A549 (cell line): Measurements from ENCODE around the gene GPATCH4. TPM values are rescaled to one million over a fixed set of nuclear protein-coding genes. Genes with fewer than 3 reads are reported as not detected.

Experiments
- ATAC-seq, 2 experiments: fragments of 200-7000 bp in 1 of 2; fragments of >200 bp in 1 of 2; cut with Nextera tagmentation in 1 of 2; cut with Tn5 transposase in 1 of 2; 3 replicates each; pipeline versions ENCODE4 v1.8.0 to v1.9.1; 2018 to 2020; ENCODE audit warnings: mild to moderate bottlenecking in 1 of 2, moderate library complexity in 1 of 2
- CTCF ChIA-PET: fragments of 300-600 bp; sonication (Branson Sonifier 250); formaldehyde crosslinking; extraction: SDS; loops from one replicate; lab custom pipeline; 2021; ENCODE audit warnings: antibody characterized with exemption, inconsistent platforms; lab: Yijun Ruan, JAX
- POLR2A ChIA-PET: fragments of 350-600 bp; formaldehyde crosslinking; extraction: SDS; loops from one replicate; lab custom pipeline; 2021; ENCODE audit warnings: antibody characterized with exemption, inconsistent platforms; lab: Yijun Ruan, JAX
- DNase-seq, 2 experiments: peaks; one replicate each; pipeline versions ENCODE4 v3.0.0 to v3.0.0-alpha.2; 2011 to 2016; ENCODE audit warnings: low read depth in 1 of 2, low spot score in 1 of 2
- FAIRE-seq: peaks from 2 replicates; lab custom pipeline; 2011; peaks lifted over from hg19 to GRCh38; lab: Jason Lieb, UNC
- H3K27ac ChIP-seq, 2 experiments: fragments of >200 bp; sonication (Bioruptor Twin); formaldehyde crosslinking; 3 replicates each; pipeline ENCODE4 v1.5.1; 2016 to 2017
- H3K4me1 ChIP-seq: fragments of >200 bp; sonication (Bioruptor Twin); formaldehyde crosslinking; 3 replicates; pipeline ENCODE4 v1.6.1; 2016
- H3K4me2 ChIP-seq: fragments of >200 bp; sonication (Bioruptor Twin); formaldehyde crosslinking; 3 replicates; pipeline ENCODE4 v1.6.1; 2016
- H3K4me3 ChIP-seq: fragments of >200 bp; sonication (Bioruptor Twin); formaldehyde crosslinking; 3 replicates; pipeline ENCODE4 v1.5.1; 2016
- H3K9me3 ChIP-seq: fragments of >200 bp; sonication (Bioruptor Twin); formaldehyde crosslinking; 3 replicates; pipeline ENCODE4 v1.6.1; 2016
- CBX8 ChIP-seq: fragments of 200-600 bp; sonication (generic); IDR thresholded peaks from 2 replicates; pipeline ENCODE4 v1.6.1; 2016
- CHD4 ChIP-seq: fragments of 200-600 bp; sonication (generic); IDR thresholded peaks from 2 replicates; pipeline ENCODE4 v1.6.1; 2016; ENCODE audit warnings: antibody characterized with exemption, mild to moderate bottlenecking, borderline replicate concordance
- EHF ChIP-seq: fragments of 250-450 bp; sonication (Bioruptor Pico); IDR thresholded peaks from 2 replicates; pipeline ENCODE4 v1.5.0; 2020; ENCODE audit warnings: mild to moderate bottlenecking
- ESRRA ChIP-seq: fragments of 150-350 bp; IDR thresholded peaks from 2 replicates; pipeline ENCODE4 v1.6.1; 2014; ENCODE audit warnings: mild to moderate bottlenecking, low read length, borderline replicate concordance
- FOSL2 ChIP-seq, 2 experiments: fragments of 450-650 bp in 1 of 2; fragments of >200 bp in 1 of 2; sonication (Bioruptor Twin) in 1 of 2; formaldehyde crosslinking; IDR thresholded peaks; 2 replicates each; pipeline versions ENCODE4 v1.5.0 to v1.6.1; 2016 to 2020; ENCODE audit warnings: mild to moderate bottlenecking in 1 of 2, moderate library complexity in 1 of 2
- HOXA7 ChIP-seq: fragments of 250-450 bp; sonication (Bioruptor Pico); IDR thresholded peaks from 2 replicates; pipeline ENCODE4 v1.5.0; 2020; ENCODE audit warnings: mild to moderate bottlenecking, moderate library complexity
- JUN ChIP-seq, 2 experiments: fragments of >200 bp; sonication (Bioruptor Twin); formaldehyde crosslinking; IDR thresholded peaks; 2 replicates in 1 of 2; 3 replicates in 1 of 2; pipeline ENCODE4 v1.6.1; 2016 to 2017
- JUNB ChIP-seq: fragments of >200 bp; sonication (Bioruptor Twin); formaldehyde crosslinking; IDR thresholded peaks from 2 replicates; pipeline ENCODE4 v1.6.1; 2016
- KDM1A ChIP-seq: fragments of 200-600 bp; sonication (generic); IDR thresholded peaks from 2 replicates; pipeline ENCODE4 v1.6.1; 2016; ENCODE audit warnings: low read depth, mild to moderate bottlenecking
- MAZ ChIP-seq: fragments of 150-350 bp; IDR thresholded peaks from 2 replicates; pipeline ENCODE4 v1.6.1; 2014; ENCODE audit warnings: antibody characterized with exemption, low read depth, low read length, borderline replicate concordance
- MYC ChIP-seq: IDR thresholded peaks from 2 replicates; pipeline ENCODE4 v1.6.1; 2012; ENCODE audit warnings: mild to moderate bottlenecking, inconsistent platforms, low read length, improper control_type of control experiment, borderline replicate concordance
- NFE2L2 ChIP-seq: fragments of 150-350 bp; conservative IDR thresholded peaks from 2 replicates; pipeline ENCODE4 v1.6.1; 2014; ENCODE audit warnings: low read length
- NR3C1 ChIP-seq: fragments of >200 bp; sonication (Bioruptor Twin); formaldehyde crosslinking; IDR thresholded peaks from 3 replicates; pipeline ENCODE4 v1.6.1; 2017
- PHF8 ChIP-seq: fragments of 200-600 bp; sonication (generic); IDR thresholded peaks from 2 replicates; pipeline ENCODE4 v1.6.1; 2016; ENCODE audit warnings: low read depth, mild to moderate bottlenecking, antibody characterized with exemption, moderate library complexity, borderline replicate concordance
- POLR2A ChIP-seq: IDR thresholded peaks from 2 replicates; pipeline ENCODE4 v1.6.1; 2012; ENCODE audit warnings: mild to moderate bottlenecking, low read length
- POLR2AphosphoS2 ChIP-seq: conservative IDR thresholded peaks from 2 replicates; pipeline ENCODE4 v1.6.1; 2012; ENCODE audit warnings: low read length, improper control_type of control experiment, inconsistent platforms
- RAD21 ChIP-seq, 2 experiments: fragments of >200 bp in 1 of 2; sonication (Bioruptor Twin) in 1 of 2; formaldehyde crosslinking in 1 of 2; IDR thresholded peaks in 1 of 2; conservative IDR thresholded peaks in 1 of 2; 2 replicates in 1 of 2; 3 replicates in 1 of 2; pipeline ENCODE4 v1.6.1; 2012 to 2018; ENCODE audit warnings: inconsistent platforms in 1 of 2
- RNF2 ChIP-seq: fragments of 200-600 bp; sonication (generic); IDR thresholded peaks from 2 replicates; pipeline ENCODE4 v1.6.1; 2016; ENCODE audit warnings: low read depth, mild to moderate bottlenecking, antibody characterized with exemption, moderate library complexity, borderline replicate concordance
- TP53 ChIP-seq: fragments of 250-450 bp; sonication (Bioruptor Pico); IDR thresholded peaks from 2 replicates; pipeline ENCODE4 v1.5.0; 2021; ENCODE audit warnings: mild to moderate bottlenecking, moderate library complexity
- ZFP36 ChIP-seq: fragments of 450-650 bp; IDR thresholded peaks from 2 replicates; pipeline ENCODE4 v1.6.1; 2014; ENCODE audit warnings: borderline replicate concordance; ENCODE audit not compliant: partially characterized antibody
- WGBS: methylation state at CpG from one replicate; pipeline ENCODE4 v1.1.6; 2017; ENCODE audit errors: missing lambda C conversion rate; 5-methylcytosine and 5-hydroxymethylcytosine counted together
- polyA plus RNA-seq, 4 experiments: library from polyadenylated mRNA; depleted of rRNA in 3 of 4; stranded (reverse); fragments of >200 nt; fragmentation: RNase III in 1 of 4; extraction: RNeasy Plus Mini Kit Qiagen cat#74134 plus additional on column Dnase treatment in 1 of 4; gene quantifications; 2 replicates in 3 of 4; 3 replicates in 1 of 4; pipeline ENCODE4 v1.2.3, GENCODE V29; 2011 to 2017
- TF ChIP-seq, protein P1 (sequence below): fragments of 250-450 bp; sonication (Bioruptor Pico); IDR thresholded peaks from 2 replicates; pipeline ENCODE4 v1.5.0; 2021; ENCODE audit warnings: mild to moderate bottlenecking, moderate library complexity, borderline replicate concordance
- TF ChIP-seq, protein P2 (sequence below): fragments of >200 bp; sonication (Bioruptor Twin); formaldehyde crosslinking; IDR thresholded peaks from 2 replicates; pipeline ENCODE4 v1.6.1; 2016
- TF ChIP-seq, protein P3 (sequence below): fragments of 250-450 bp; sonication (Bioruptor Pico); IDR thresholded peaks from 2 replicates; pipeline ENCODE4 v1.5.0; 2020; ENCODE audit warnings: low read depth, mild to moderate bottlenecking, moderate library complexity
- TF ChIP-seq, protein P4 (sequence below): fragments of >200 bp; sonication (Bioruptor Twin); formaldehyde crosslinking; IDR thresholded peaks from 3 replicates; pipeline ENCODE4 v1.5.1; 2016

The GPATCH4 gene
- polyA plus RNA-seq, 2 of the 4 experiments (the other 2 are of a cell fraction) = 68.1 to 85.2 TPM

DNA sequence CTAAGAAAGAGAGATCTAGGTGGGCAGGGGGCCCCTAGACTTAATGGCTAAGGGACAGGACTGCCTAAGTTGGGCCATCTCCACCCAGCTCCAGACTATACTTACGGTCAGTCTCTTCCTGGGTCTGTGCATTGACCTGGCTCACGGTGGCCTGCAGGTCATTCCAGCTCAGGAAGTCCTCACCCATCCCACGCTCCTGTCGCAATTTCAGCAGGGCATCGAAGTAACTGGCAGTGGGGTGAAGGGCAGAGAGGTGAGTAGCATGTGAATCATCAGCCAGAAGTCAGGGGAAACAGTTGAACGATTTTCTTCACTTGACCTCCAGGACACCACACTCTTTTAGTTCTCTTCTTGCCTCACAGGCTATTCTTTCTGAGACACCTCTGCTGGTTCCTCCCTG, 49.4 kb downstream of the GPATCH4 start (continued):
- TF ChIP-seq, protein P1, sequence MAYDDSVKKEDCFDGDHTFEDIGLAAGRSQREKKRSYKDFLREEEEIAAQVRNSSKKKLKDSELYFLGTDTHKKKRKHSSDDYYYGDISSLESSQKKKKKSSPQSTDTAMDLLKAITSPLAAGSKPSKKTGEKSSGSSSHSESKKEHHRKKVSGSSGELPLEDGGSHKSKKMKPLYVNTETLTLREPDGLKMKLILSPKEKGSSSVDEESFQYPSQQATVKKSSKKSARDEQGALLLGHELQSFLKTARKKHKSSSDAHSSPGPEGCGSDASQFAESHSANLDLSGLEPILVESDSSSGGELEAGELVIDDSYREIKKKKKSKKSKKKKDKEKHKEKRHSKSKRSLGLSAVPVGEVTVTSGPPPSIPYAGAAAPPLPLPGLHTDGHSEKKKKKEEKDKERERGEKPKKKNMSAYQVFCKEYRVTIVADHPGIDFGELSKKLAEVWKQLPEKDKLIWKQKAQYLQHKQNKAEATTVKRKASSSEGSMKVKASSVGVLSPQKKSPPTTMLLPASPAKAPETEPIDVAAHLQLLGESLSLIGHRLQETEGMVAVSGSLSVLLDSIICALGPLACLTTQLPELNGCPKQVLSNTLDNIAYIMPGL (CRISPR knock-in tag) = no peak
- TF ChIP-seq CHD4 (no peak), MYC (no peak), CBX8 (no peak), JUNB (peak; percentile 29; the same call in 1 of the 2 replicates)
- TF ChIP-seq, protein P2, sequence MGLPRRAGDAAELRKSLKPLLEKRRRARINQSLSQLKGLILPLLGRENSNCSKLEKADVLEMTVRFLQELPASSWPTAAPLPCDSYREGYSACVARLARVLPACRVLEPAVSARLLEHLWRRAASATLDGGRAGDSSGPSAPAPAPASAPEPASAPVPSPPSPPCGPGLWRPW = no peak

DNA sequence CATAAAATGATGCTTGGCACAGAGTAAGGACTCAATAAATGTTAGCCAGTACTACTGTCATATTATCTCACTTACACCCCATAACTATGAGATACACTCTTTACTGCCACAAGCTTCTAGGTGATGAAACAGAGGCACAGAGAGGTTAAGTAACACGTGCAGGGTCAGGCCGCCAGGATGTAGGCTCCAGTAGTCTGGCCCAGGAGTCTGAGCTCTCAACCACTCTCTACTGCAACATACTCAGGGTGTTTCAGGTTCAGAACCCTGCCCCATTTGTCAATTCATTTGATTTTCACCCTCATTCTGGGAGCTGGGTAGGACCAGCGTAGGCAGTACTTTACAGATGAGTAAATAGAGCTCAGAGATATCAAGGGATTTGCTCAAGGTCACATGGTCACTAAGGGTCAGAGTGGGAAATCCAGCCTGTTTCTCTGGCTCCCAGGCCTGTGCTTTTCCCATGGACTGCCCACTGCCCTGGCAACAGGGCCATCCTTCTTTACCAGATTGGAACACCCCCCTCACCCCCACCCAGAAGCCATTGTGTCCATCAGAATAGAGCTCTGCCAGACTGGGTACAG, 50.1 kb downstream of the GPATCH4 start:
- Histone ChIP-seq H3K9me3 (no peaks in the 10 kb centered on the region), H3K4me1 (peaks cover 20% of the 10 kb centered on the region), H3K4me3 (no peak overlapping the region), H3K4me2 (peak overlapping the region; percentile 47; the same call in 1 of the 3 replicates), H3K27ac (peak overlapping the region; percentile 38 to 57; a peak in 4 of 6 replicates)
- no peak for TF ChIP-seq EHF (CRISPR knock-in tag)
- TF ChIP-seq, protein P3, sequence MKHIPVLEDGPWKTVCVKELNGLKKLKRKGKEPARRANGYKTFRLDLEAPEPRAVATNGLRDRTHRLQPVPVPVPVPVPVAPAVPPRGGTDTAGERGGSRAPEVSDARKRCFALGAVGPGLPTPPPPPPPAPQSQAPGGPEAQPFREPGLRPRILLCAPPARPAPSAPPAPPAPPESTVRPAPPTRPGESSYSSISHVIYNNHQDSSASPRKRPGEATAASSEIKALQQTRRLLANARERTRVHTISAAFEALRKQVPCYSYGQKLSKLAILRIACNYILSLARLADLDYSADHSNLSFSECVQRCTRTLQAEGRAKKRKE (CRISPR knock-in tag) = no peak
- TF ChIP-seq, protein P2 = no peak
- TF ChIP-seq, protein P1 (CRISPR knock-in tag) = no peak
- no peak for TF ChIP-seq ESRRA
- no peak for TF ChIP-seq NR3C1
- no peak for TF ChIP-seq HOXA7 (CRISPR knock-in tag)
- no peak for TF ChIP-seq RAD21 (conservative IDR thresholded peaks at IDR 0.05 in 1 of 2, IDR thresholded peaks at IDR 0.05 in 1 of 2)
- TF ChIP-seq TP53 (CRISPR knock-in tag) = no peak
- no peak for TF ChIP-seq NFE2L2
- no peak for DNase-seq
- 94% methylated on average over 3 of the region's 3 CpGs for WGBS
- no peak for ATAC-seq
- FAIRE-seq = no peak
- POLR2A ChIA-PET = interaction anchor here (0.5 kb wide), 1 partner anchor 33 kb away, joined by 3 read pairs; no protein-coding TSS in a partner anchor
- CTCF ChIA-PET = interaction anchor here (0.6 to 1.8 kb wide), 8 partner anchors 10 to 105 kb away, joined by 3 to 6 read pairs (median 4); partner anchors contain the start of gene MEF2D

DNA sequence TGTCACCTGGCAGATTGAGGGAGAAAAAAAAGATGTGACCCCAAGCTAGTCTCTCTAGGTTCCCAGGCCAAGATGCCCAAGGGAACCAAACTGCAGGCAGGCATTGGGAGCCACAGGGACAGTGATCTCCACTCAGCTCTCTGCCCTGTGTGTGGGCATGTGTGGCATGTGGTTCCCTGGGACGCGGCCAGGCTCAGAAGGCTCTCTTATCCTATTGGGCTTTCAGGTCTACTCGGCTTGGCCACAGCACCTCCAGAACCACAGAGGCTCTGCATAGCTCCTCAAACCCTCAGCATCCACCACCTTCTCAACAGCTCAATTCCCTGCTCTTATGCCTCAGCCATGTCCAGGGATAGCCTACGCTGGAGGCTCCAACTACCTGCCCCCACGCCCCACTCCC, 50.9 kb downstream of the GPATCH4 start:
- Histone ChIP-seq H3K4me3 (no peak overlapping the region), H3K4me2 (no peak overlapping the region), H3K27ac (no peak overlapping the region), H3K4me1 (peaks cover 20% of the 10 kb centered on the region), H3K9me3 (no peaks in the 10 kb centered on the region)
- ATAC-seq (no peak; a peak in 1 of 6 replicates), FAIRE-seq (no peak), DNase-seq (no peak)
- POLR2A ChIA-PET = no interaction called here
- CTCF ChIA-PET = interaction anchor here (0.6 to 1.8 kb wide), 6 partner anchors 13 to 109 kb away, joined by 3 to 6 read pairs (median 4); partner anchors contain the start of gene MEF2D
- 69% methylated on average over 5 of the region's 5 CpGs for WGBS
- TF ChIP-seq HOXA7 (CRISPR knock-in tag) = no peak
- TF ChIP-seq MYC = no peak
- TF ChIP-seq POLR2A = no peak
- TF ChIP-seq, protein P4, sequence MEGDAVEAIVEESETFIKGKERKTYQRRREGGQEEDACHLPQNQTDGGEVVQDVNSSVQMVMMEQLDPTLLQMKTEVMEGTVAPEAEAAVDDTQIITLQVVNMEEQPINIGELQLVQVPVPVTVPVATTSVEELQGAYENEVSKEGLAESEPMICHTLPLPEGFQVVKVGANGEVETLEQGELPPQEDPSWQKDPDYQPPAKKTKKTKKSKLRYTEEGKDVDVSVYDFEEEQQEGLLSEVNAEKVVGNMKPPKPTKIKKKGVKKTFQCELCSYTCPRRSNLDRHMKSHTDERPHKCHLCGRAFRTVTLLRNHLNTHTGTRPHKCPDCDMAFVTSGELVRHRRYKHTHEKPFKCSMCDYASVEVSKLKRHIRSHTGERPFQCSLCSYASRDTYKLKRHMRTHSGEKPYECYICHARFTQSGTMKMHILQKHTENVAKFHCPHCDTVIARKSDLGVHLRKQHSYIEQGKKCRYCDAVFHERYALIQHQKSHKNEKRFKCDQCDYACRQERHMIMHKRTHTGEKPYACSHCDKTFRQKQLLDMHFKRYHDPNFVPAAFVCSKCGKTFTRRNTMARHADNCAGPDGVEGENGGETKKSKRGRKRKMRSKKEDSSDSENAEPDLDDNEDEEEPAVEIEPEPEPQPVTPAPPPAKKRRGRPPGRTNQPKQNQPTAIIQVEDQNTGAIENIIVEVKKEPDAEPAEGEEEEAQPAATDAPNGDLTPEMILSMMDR = no peak
- no peak for TF ChIP-seq FOSL2 (IDR thresholded peaks at IDR 0.05)
- no peak for TF ChIP-seq FOSL2 (CRISPR knock-in tag; IDR thresholded peaks at IDR 0.05)
- TF ChIP-seq, protein P2 = no peak
- TF ChIP-seq POLR2AphosphoS2 = no peak
- no peak for TF ChIP-seq EHF (CRISPR knock-in tag)
- TF ChIP-seq ZFP36 = no peak
- TF ChIP-seq JUN (IDR thresholded peaks at IDR 0.05) = no peak
- no peak for TF ChIP-seq KDM1A
- TF ChIP-seq PHF8 = no peak
- no peak for TF ChIP-seq MAZ
- no peak for TF ChIP-seq RNF2
